RWPE1 (cell line): ENCODE results near the gene ELP6.

Experiments used
- CTCF ChIA-PET: fragments of 350-600 bp; sonication (Branson Sonifier 250); formaldehyde crosslinking; extraction: SDS; loops from one replicate; lab custom pipeline; 2021; lab: Yijun Ruan, JAX
- POLR2A ChIA-PET: fragments of 400-600 bp; formaldehyde crosslinking; extraction: SDS; loops from one replicate; lab custom pipeline; 2020; ENCODE audit warnings: antibody characterized with exemption; ENCODE audit not compliant: low non-redundant PET; lab: Yijun Ruan, JAX
- DNase-seq: peaks from one replicate; pipeline ENCODE4 v3.0.0; 2012; ENCODE audit warnings: low spot score
- H3K27ac ChIP-seq: fragments of 450-650 bp; 2 replicates; pipeline ENCODE4 v1.5.1; 2017
- TF ChIP-seq, protein P1 (sequence below): fragments of 450-650 bp; conservative IDR thresholded peaks from 2 replicates; pipeline ENCODE4 v1.5.1; 2017; ENCODE audit warnings: low read depth, mild to moderate bottlenecking

Gene ELP6

GRCh38 chr3:47540281-47540680, 26.8 kb upstream of the ELP6 start:
- ChIA-PET POLR2A (no interaction called here), CTCF (no interaction called here)
- no peak for DNase-seq
- TF ChIP-seq, protein P1, sequence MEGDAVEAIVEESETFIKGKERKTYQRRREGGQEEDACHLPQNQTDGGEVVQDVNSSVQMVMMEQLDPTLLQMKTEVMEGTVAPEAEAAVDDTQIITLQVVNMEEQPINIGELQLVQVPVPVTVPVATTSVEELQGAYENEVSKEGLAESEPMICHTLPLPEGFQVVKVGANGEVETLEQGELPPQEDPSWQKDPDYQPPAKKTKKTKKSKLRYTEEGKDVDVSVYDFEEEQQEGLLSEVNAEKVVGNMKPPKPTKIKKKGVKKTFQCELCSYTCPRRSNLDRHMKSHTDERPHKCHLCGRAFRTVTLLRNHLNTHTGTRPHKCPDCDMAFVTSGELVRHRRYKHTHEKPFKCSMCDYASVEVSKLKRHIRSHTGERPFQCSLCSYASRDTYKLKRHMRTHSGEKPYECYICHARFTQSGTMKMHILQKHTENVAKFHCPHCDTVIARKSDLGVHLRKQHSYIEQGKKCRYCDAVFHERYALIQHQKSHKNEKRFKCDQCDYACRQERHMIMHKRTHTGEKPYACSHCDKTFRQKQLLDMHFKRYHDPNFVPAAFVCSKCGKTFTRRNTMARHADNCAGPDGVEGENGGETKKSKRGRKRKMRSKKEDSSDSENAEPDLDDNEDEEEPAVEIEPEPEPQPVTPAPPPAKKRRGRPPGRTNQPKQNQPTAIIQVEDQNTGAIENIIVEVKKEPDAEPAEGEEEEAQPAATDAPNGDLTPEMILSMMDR, result no peak
- no peak overlapping the region for H3K27ac ChIP-seq

DNA sequence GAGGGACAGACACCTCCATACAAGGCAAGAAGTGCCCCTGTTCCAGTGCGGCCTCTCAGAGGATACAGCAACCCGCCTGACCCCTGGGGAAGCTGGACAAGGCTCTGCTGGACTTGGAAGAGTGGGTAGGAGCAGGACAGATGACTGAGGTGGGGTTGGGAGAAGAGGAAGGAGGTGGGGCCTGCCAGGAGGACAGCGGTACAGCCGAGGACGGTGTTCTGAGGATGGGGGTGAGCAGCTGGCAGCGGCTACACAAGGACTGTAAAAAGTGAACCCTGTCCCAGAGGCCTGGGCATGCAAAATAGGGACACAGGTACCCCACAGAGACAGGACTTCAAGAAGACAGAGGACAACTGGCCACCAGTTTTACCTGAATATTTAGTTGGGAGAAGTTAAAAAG, 23.5 kb upstream of the ELP6 start:
- ChIA-PET POLR2A (no interaction called here), CTCF (no interaction called here)
- no peak for DNase-seq
- TF ChIP-seq, protein P1, result no peak
- no peak overlapping the region for H3K27ac ChIP-seq

DNA sequence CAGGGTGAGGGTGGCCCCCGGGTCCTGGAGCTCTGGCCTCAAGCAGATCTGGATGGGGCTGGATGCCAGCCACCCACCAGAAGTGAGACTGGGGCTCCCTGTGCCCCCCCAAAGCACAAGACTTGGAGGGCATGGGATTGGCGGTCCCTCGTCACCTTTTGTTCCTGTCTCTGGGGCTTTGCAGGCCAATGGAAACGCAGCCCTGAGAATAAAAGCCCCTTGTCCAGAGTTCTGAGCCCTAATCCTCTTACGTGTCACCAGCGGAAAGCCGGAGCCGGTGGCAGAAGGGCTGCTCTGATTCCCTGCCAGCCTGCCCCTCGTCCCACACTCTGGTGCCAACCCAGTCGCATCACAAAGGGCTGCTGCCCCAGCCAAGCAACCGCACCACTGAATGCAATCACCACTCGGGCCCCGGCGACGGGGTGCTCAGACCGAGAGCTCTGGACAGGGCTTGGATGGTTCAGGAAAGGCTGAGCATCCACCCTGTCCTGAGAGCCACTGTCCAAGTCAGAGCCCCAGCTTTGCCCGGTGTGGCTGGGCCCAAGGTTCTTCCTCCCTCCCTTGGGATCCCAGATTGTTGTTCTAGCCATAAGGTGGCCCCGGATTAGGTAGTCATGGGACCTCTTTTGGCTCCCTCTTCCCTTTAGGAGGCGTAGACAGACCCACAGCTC, 22.8 kb upstream of the ELP6 start:
- ChIA-PET CTCF (no interaction called here), POLR2A (no interaction called here)
- DNase-seq, result no peak
- TF ChIP-seq, protein P1, result no peak
- no peak overlapping the region for H3K27ac ChIP-seq

- H3K27ac ChIP-seq, result no peak overlapping the region
- ChIA-PET POLR2A (no interaction called here), CTCF (interaction anchor here (0.5 to 0.7 kb wide), 2 partner anchors 387 to 1747 kb away, joined by 4 to 5 read pairs; no protein-coding TSS in a partner anchor)
- TF ChIP-seq, protein P1, result no peak
- DNase-seq, result no peak
Observed at GRCh38 chr3:47533996-47534454, 20.5 kb upstream of the ELP6 start.

DNA sequence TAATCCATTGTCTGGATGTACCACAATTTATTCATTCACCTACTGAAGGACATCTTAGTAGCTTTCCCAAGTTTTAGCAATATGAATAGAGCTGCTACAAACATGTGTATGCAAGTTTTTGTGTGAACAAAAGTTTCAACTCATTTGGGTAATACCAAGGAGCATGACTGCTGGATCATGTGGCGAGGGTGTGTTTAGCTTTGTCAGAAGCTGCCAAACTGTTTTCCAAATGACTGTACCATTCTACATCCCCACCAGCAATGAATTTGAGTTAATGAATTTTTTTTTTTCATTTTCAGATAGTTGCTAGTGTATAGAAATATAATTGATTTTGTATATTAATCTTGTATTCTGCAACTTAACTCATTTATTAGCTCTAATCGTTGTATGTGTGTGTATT, 20.0 kb upstream of the ELP6 start:
- ChIA-PET POLR2A (no interaction called here), CTCF (interaction anchor here (0.5 kb wide), 1 partner anchor 387 kb away, joined by 4 read pairs; no protein-coding TSS in a partner anchor)
- DNase-seq, result no peak
- TF ChIP-seq, protein P1, result no peak
- H3K27ac ChIP-seq, result no peak overlapping the region

DNA sequence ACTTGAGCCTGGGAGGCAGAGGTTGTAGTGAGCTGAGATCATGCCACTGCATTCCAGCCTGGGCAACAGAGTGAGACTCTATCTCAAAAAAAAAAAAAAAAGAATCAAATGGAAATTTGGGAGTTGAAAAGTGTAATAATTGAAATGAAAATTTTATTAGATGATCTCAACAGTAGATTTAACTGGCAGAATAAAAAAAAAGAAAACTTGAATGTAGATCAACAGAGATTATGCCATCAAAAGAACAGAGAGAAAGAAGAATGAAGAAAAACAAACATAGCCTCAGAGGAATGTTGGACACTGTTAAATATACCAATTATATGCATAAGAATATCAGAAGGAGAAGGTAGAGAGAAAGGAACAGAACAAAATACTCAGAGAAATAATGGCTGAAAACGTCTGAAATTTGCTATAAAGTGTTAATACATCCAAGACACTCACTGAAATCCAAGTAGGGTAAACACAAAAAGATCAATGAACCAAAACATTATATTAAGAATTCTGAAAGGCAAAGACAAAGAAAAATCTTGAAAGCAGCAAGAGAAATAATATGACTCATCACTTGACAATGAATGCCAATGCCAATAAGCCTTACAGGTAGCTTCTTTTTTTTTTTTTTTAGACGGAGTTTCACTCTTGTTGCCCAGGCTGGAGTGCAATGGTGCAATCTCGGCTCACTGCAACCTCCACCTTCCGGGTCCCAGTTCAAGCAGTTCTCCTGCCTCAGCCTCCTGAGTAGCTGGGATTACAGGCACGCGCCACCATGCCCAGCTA, 14.6 kb upstream of the ELP6 start:
- peak; percentile 18 for DNase-seq
- TF ChIP-seq, protein P1, result no peak
- peak overlapping the region; percentile 48 for H3K27ac ChIP-seq
- CTCF ChIA-PET, result no interaction called here
- POLR2A ChIA-PET, result no interaction called here
